ENCODE results near the gene CPA5. TPM values are rescaled to one million over a fixed set of nuclear protein-coding genes. Genes with fewer than 3 reads are reported as not detected.

CPA5 gene
- total RNA-seq, 1 donor from 2014 or later: not detected

DNA sequence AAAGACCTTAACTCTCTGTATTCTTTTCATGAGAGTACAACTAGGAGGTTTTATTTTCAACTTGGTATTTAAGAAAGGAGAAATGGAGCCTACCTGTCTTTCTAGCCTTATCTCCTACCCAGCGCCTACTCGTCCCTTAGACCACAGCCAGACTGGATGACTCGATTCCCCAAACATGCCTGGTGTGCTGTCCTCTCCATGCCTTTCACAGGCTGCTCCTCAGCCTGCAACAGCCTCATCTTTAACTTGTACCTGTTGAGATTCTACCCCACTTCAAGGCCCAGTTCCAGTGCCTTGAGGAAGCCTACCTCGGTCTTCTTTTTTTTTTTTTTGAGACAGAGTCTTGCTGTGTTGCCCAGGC is 65.1 kb downstream of the CPA5 start:
- H3K27me3 Mint-ChIP-seq (ENCODE audit: unreplicated experiment): no peaks in the 10 kb centered on the region
- H3K27ac Mint-ChIP-seq (ENCODE audit: unreplicated experiment): no peak overlapping the region
- DNase-seq: no peak
- no peaks in the 10 kb centered on the region for H3K36me3 Mint-ChIP-seq (ENCODE audit: unreplicated experiment)
- no peaks in the 10 kb centered on the region for H3K9me3 Mint-ChIP-seq (ENCODE audit: unreplicated experiment)
- H3K4me1 Mint-ChIP-seq (ENCODE audit: low read depth, unreplicated experiment): peaks cover 4% of the 10 kb centered on the region
- TF ChIP-seq, protein P1, sequence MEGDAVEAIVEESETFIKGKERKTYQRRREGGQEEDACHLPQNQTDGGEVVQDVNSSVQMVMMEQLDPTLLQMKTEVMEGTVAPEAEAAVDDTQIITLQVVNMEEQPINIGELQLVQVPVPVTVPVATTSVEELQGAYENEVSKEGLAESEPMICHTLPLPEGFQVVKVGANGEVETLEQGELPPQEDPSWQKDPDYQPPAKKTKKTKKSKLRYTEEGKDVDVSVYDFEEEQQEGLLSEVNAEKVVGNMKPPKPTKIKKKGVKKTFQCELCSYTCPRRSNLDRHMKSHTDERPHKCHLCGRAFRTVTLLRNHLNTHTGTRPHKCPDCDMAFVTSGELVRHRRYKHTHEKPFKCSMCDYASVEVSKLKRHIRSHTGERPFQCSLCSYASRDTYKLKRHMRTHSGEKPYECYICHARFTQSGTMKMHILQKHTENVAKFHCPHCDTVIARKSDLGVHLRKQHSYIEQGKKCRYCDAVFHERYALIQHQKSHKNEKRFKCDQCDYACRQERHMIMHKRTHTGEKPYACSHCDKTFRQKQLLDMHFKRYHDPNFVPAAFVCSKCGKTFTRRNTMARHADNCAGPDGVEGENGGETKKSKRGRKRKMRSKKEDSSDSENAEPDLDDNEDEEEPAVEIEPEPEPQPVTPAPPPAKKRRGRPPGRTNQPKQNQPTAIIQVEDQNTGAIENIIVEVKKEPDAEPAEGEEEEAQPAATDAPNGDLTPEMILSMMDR (IDR thresholded peaks at IDR 0.05; ENCODE audit: partially characterized antibody, unreplicated experiment): no peak
- no peak overlapping the region for H3K4me3 Mint-ChIP-seq (ENCODE audit: unreplicated experiment)

DNA sequence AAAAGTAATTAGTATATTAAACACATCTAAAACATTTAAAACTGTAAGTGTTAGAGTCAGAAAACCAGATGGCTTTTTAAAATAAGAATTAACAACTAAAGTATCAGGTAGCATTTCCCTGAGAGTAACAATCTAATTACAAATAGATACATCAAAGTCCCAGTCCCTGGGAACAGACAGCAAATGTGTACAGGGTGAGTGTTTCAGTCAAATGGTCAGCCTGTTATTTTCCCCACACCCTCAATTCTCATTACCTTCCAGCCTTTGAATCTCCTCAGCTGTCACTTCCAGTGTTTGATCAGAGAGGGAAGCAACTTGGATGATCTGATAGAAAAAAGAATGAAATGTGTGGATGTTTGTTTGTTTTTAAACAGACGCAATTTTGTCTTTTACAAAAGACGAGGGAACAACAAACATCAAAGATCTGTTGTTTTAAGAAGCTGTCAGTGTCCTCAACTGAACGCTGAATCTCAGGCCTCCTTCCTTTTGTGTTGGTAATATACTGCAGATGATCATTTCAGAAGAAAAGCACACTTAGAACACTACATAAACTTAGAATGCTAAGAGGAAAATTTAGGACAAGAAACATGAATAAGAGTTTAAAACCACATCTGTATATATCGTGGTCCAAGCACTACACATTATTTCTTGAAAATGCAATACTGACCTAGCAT is 66.4 kb downstream of the CPA5 start:
- TF ChIP-seq, protein P1 (IDR thresholded peaks at IDR 0.05; ENCODE audit: partially characterized antibody, unreplicated experiment): no peak
- H3K36me3 Mint-ChIP-seq (ENCODE audit: unreplicated experiment): no peaks in the 10 kb centered on the region
- H3K27ac Mint-ChIP-seq (ENCODE audit: unreplicated experiment): no peak overlapping the region
- no peaks in the 10 kb centered on the region for H3K27me3 Mint-ChIP-seq (ENCODE audit: unreplicated experiment)
- no peak for DNase-seq
- no peak overlapping the region for H3K4me3 Mint-ChIP-seq (ENCODE audit: unreplicated experiment)
- no peaks in the 10 kb centered on the region for H3K9me3 Mint-ChIP-seq (ENCODE audit: unreplicated experiment)
- H3K4me1 Mint-ChIP-seq (ENCODE audit: low read depth, unreplicated experiment): peaks cover 4% of the 10 kb centered on the region

DNA sequence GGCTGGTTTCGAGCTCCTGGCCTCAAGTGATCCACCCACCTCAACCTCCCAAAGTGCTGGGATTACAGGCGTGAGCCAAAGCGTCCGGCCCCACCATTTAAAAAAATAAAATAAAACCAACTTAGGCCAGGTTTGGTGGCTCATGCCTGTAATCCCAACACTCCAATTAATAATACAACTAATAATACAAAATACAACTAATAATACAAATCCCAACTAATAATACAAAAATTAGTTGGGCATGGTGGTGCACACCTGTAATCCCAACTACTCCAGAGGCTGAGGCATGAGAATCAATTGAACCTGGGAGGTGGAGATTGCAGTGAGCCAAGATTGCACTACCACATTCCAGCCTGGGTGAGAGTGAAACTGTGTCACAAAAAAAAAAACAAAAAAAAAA is 68.6 kb downstream of the CPA5 start:
- Mint-ChIP-seq H3K4me3 (ENCODE audit: unreplicated experiment) (no peak overlapping the region), H3K36me3 (ENCODE audit: unreplicated experiment) (no peaks in the 10 kb centered on the region), H3K4me1 (ENCODE audit: low read depth, unreplicated experiment) (peaks cover 8% of the 10 kb centered on the region), H3K27ac (ENCODE audit: unreplicated experiment) (no peak overlapping the region), H3K9me3 (ENCODE audit: unreplicated experiment) (no peaks in the 10 kb centered on the region), H3K27me3 (ENCODE audit: unreplicated experiment) (no peaks in the 10 kb centered on the region)
- TF ChIP-seq, protein P1 (IDR thresholded peaks at IDR 0.05; ENCODE audit: partially characterized antibody, unreplicated experiment): no peak
- DNase-seq: no peak

DNA sequence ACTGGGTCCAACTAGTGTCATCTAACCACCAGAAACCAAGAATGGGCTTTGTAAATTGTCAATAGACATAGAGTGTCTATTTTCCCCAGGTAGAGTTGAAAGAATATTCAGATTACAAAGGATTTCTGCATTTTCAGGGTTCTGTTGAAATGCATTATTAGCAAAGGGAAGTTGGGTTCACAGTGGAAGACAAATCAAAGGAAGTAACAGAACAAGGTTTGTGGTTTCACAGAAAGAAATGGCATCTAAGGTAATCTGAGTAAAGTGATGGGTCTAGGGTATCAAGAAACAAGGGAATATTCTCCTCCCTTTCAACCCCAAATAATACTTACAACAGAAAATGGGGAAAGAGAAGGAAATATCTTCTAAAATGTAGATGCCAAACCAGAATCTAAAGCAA is 70.4 kb downstream of the CPA5 start:
- TF ChIP-seq, protein P1 (IDR thresholded peaks at IDR 0.05; ENCODE audit: partially characterized antibody, unreplicated experiment): no peak
- H3K27me3 Mint-ChIP-seq (ENCODE audit: unreplicated experiment): no peaks in the 10 kb centered on the region
- DNase-seq: no peak
- no peaks in the 10 kb centered on the region for H3K9me3 Mint-ChIP-seq (ENCODE audit: unreplicated experiment)
- H3K4me1 Mint-ChIP-seq (ENCODE audit: low read depth, unreplicated experiment): peaks cover 5% of the 10 kb centered on the region
- no peak overlapping the region for H3K27ac Mint-ChIP-seq (ENCODE audit: unreplicated experiment)
- H3K4me3 Mint-ChIP-seq (ENCODE audit: unreplicated experiment): no peak overlapping the region
- no peaks in the 10 kb centered on the region for H3K36me3 Mint-ChIP-seq (ENCODE audit: unreplicated experiment)

DNA sequence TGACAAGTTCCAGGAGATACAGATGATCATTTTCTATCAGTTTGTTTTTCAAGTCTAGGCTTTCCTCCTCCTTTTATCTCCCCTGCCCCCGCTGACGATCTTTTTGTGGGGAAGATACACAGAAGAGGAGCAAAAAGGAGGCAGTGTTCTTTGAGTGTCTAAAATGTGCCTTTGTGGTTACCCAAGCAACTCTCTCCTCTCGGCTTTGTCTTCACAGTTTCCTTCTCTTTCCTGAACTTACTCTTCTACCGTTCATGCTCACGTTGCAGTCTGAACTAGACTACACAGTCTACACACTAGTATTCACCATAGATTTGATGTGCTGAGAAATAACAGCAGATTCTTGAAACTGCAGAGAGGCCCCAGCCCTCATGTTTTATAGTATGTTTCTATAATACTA is 72.6 kb downstream of the CPA5 start:
- no peak for DNase-seq
- Mint-ChIP-seq H3K36me3 (ENCODE audit: unreplicated experiment) (no peaks in the 10 kb centered on the region), H3K27ac (ENCODE audit: unreplicated experiment) (no peak overlapping the region), H3K9me3 (ENCODE audit: unreplicated experiment) (no peaks in the 10 kb centered on the region), H3K27me3 (ENCODE audit: unreplicated experiment) (no peaks in the 10 kb centered on the region), H3K4me1 (ENCODE audit: low read depth, unreplicated experiment) (peaks cover 10% of the 10 kb centered on the region), H3K4me3 (ENCODE audit: unreplicated experiment) (no peak overlapping the region)
- TF ChIP-seq, protein P1 (IDR thresholded peaks at IDR 0.05; ENCODE audit: partially characterized antibody, unreplicated experiment): no peak
